ENCODE data around the gene ZDHHC24.

The ZDHHC24 gene

GRCh38 chr11:66480117-66480938 lies 65.5 kb downstream of the ZDHHC24 start, which contains the start of gene DPP3:
DPP3 (plus strand) TSS chr11:66480434; CDS start chr11:66482201, 1,767 bp downstream.
- DNase-seq (ENCODE audit: low spot score) (peak; percentile 96), ATAC-seq (ENCODE audit: low read depth) (peak; percentile 86)
- Histone ChIP-seq H3K4me1 (ENCODE audit: insufficient read depth, poor library complexity, severe bottlenecking) (no peaks in the 10 kb centered on the region), H3K4me3 (ENCODE audit: severe bottlenecking) (peak within 1 kb of the TSS; percentile 48), H3K27me3 (ENCODE audit: insufficient read depth, poor library complexity, severe bottlenecking) (no peaks in the 10 kb centered on the region), H3K36me3 (ENCODE audit: low read depth) (peaks cover 4% of the 10 kb centered on the region; the same call in 1 of the 2 replicates), H3K27ac (ENCODE audit: poor library complexity, severe bottlenecking) (peak within 1 kb of the TSS; percentile 78), H3K9me3 (ENCODE audit: severe bottlenecking) (no peaks in the 10 kb centered on the region)
- TF ChIP-seq, protein P1, sequence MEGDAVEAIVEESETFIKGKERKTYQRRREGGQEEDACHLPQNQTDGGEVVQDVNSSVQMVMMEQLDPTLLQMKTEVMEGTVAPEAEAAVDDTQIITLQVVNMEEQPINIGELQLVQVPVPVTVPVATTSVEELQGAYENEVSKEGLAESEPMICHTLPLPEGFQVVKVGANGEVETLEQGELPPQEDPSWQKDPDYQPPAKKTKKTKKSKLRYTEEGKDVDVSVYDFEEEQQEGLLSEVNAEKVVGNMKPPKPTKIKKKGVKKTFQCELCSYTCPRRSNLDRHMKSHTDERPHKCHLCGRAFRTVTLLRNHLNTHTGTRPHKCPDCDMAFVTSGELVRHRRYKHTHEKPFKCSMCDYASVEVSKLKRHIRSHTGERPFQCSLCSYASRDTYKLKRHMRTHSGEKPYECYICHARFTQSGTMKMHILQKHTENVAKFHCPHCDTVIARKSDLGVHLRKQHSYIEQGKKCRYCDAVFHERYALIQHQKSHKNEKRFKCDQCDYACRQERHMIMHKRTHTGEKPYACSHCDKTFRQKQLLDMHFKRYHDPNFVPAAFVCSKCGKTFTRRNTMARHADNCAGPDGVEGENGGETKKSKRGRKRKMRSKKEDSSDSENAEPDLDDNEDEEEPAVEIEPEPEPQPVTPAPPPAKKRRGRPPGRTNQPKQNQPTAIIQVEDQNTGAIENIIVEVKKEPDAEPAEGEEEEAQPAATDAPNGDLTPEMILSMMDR (IDR thresholded peaks at IDR 0.05; ENCODE audit: poor library complexity, severe bottlenecking): no peak

- ATAC-seq (ENCODE audit: low read depth) (peak; percentile 60), DNase-seq (ENCODE audit: low spot score) (no peak)
- H3K4me3 ChIP-seq (ENCODE audit: severe bottlenecking): peak overlapping the region; percentile 48
- H3K36me3 ChIP-seq (ENCODE audit: low read depth): peaks cover 4% of the 10 kb centered on the region; the same call in 1 of the 2 replicates
- H3K9me3 ChIP-seq (ENCODE audit: severe bottlenecking): no peaks in the 10 kb centered on the region
- no peaks in the 10 kb centered on the region for H3K27me3 ChIP-seq (ENCODE audit: insufficient read depth, poor library complexity, severe bottlenecking)
- no peaks in the 10 kb centered on the region for H3K4me1 ChIP-seq (ENCODE audit: insufficient read depth, poor library complexity, severe bottlenecking)
- TF ChIP-seq, protein P1 (IDR thresholded peaks at IDR 0.05; ENCODE audit: poor library complexity, severe bottlenecking): no peak
- H3K27ac ChIP-seq (ENCODE audit: poor library complexity, severe bottlenecking): peak overlapping the region; percentile 78
These were observed 66.3 kb downstream of the ZDHHC24 start for GRCh38 chr11:66479394-66480116.

- Histone ChIP-seq H3K4me3 (ENCODE audit: severe bottlenecking) (peak overlapping the region; percentile 48), H3K36me3 (ENCODE audit: low read depth) (peaks cover 4% of the 10 kb centered on the region; the same call in 1 of the 2 replicates), H3K27me3 (ENCODE audit: insufficient read depth, poor library complexity, severe bottlenecking) (no peaks in the 10 kb centered on the region), H3K27ac (ENCODE audit: poor library complexity, severe bottlenecking) (peak overlapping the region; percentile 78), H3K9me3 (ENCODE audit: severe bottlenecking) (no peaks in the 10 kb centered on the region), H3K4me1 (ENCODE audit: insufficient read depth, poor library complexity, severe bottlenecking) (no peaks in the 10 kb centered on the region)
- DNase-seq (ENCODE audit: low spot score) (no peak), ATAC-seq (ENCODE audit: low read depth) (no peak)
- TF ChIP-seq, protein P1 (IDR thresholded peaks at IDR 0.05; ENCODE audit: poor library complexity, severe bottlenecking): peak; percentile 85
These were observed 67.0 kb downstream of the ZDHHC24 start for GRCh38 chr11:66478729-66479393.

GRCh38 chr11:66477263-66478201 lies 68.3 kb downstream of the ZDHHC24 start:
- H3K27me3 ChIP-seq (ENCODE audit: insufficient read depth, poor library complexity, severe bottlenecking): no peaks in the 10 kb centered on the region
- H3K9me3 ChIP-seq (ENCODE audit: severe bottlenecking): no peaks in the 10 kb centered on the region
- no peak for ATAC-seq (ENCODE audit: low read depth)
- H3K36me3 ChIP-seq (ENCODE audit: low read depth): peaks cover 15% of the 10 kb centered on the region
- DNase-seq (ENCODE audit: low spot score): no peak
- H3K27ac ChIP-seq (ENCODE audit: poor library complexity, severe bottlenecking): no peak overlapping the region
- no peaks in the 10 kb centered on the region for H3K4me1 ChIP-seq (ENCODE audit: insufficient read depth, poor library complexity, severe bottlenecking)
- no peak overlapping the region for H3K4me3 ChIP-seq (ENCODE audit: severe bottlenecking)
- TF ChIP-seq, protein P1 (IDR thresholded peaks at IDR 0.05; ENCODE audit: poor library complexity, severe bottlenecking): no peak

Measured in RWPE2 (cell line).